ENCODE measurements around the gene G3BP2.

DNA sequence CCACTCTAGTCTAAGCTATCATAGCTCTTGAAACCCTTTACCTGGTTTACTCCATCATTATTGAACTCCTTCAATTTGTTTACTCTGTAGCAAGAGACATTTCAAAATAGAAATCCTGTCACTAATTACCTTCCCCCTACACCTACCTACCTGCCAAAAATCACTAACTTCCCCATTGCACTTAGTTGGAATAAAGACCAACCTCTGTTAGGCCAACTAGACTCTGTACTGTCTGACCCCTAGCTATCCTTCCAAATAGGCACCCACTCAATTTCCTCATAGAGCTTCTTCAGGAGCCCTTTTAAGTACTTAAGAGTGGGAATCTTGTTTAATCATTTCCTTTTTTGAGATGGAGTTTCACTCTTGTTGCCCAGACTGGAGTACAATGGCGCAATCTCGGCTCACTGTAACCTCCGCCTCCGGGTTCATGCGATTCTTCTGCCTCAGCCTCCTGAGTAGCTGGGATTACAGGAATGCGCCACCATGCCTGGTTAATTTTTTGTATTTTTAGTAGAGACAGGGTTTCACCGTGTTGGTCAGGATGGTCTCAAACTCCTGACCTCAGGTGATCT, 34.0 kb downstream of the G3BP2 start:
- TF ChIP-seq, protein P1, sequence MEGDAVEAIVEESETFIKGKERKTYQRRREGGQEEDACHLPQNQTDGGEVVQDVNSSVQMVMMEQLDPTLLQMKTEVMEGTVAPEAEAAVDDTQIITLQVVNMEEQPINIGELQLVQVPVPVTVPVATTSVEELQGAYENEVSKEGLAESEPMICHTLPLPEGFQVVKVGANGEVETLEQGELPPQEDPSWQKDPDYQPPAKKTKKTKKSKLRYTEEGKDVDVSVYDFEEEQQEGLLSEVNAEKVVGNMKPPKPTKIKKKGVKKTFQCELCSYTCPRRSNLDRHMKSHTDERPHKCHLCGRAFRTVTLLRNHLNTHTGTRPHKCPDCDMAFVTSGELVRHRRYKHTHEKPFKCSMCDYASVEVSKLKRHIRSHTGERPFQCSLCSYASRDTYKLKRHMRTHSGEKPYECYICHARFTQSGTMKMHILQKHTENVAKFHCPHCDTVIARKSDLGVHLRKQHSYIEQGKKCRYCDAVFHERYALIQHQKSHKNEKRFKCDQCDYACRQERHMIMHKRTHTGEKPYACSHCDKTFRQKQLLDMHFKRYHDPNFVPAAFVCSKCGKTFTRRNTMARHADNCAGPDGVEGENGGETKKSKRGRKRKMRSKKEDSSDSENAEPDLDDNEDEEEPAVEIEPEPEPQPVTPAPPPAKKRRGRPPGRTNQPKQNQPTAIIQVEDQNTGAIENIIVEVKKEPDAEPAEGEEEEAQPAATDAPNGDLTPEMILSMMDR (IDR thresholded peaks at IDR 0.05), result no peak
- TF ChIP-seq POLR2A (IDR thresholded peaks at IDR 0.05), result no peak

Measured in heart left ventricle (tissue), 13 donors.